GM21825 (cell line): ENCODE results near the gene VWA3A.
"Not testable (repeated sequence)": the region's sequence is repeated elsewhere in the genome, so short reads cannot be mapped to it uniquely, and the experiment has no call there.

ENCODE experiments used
- ATAC-seq: cut with Tn5 transposase; IDR thresholded peaks from one replicate; pipeline ENCODE4 v1.9.1; 2021; ENCODE audit warnings: mild to moderate bottlenecking, moderate library complexity; ENCODE audit not compliant: unreplicated experiment

The VWA3A gene

GRCh38 chr16:22195695-22196558 is 103.6 kb downstream of the VWA3A start:
- no peak for ATAC-seq

DNA sequence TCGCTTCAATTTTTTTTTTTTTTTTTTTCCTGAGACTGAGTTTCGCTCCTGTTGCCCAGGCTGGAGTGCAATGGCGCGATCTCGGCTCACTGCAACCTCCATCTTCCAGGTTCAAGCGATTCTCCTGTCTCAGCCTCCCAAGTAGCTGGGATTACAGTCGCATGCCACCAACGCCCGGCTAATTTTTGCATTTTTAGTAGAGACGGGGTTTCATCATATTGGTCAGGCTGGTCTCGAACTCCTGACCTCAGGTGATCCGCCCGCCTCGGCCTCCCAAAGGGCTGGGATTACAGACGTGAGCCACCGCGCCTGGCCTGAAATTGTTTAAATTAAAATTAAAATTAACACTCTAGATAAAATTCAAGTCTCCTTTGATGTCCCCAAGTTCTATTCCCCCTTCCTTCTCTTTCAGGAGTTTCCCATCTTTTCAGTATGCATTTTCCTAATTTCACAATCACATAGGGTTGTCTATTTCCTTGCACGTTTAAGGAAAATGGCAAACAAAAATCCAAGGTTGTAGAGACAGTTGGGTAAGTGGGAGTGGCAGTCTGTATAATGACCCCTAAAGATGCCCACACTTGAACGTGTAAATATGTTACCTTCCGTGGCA is 104.3 kb downstream of the VWA3A start:
- not testable (repeated sequence) for ATAC-seq

- no peak for ATAC-seq
Measured at GRCh38 chr16:22198547-22199293, 106.4 kb downstream of the VWA3A start.

GRCh38 chr16:22202261-22202637 is 109.9 kb downstream of the VWA3A start:
- no peak for ATAC-seq

DNA sequence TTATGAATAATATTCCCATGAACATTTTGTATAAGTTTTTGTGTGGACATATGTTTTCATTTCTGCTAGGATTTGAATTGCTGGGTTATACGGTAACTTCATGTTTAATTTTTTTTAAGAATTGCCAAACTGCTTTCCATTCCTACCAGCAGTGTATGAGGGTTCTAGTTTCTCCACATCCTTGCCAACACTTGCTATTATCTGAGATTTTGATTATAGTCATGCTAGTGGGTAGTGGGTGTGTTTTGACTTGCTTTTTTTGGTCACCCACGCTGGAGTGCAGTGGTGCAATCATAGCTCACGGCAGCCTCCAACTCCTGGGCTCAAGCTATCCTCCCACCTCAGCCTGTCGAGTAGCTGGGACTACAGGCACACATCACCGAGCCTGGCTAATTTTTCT is 110.8 kb downstream of the VWA3A start:
- no peak for ATAC-seq

DNA sequence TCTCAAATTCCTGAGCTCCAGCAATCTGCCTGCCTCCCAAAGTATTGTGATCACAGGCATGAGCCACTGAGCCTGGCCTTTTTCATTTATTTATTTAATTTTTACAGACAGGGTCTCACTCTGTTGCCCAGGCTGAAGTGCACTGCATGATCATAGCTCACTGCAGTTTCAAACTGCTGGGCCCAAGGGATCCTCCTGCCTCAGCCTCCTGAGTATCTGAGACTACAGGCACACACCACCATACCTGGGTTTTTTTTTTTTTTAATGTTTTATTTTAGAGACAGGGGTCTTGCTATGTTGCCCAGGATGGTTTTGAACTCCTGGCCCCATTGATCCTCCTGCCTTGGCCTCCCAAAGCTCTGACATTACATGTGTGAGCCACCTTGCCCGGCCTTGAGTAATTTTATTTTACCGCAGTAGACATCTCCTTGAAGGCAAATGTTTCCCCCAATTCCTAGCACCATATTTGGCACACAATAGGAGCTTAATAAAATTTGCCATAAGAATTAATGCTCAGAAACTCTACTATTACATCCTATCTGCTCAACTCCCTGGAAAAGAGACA is 111.8 kb downstream of the VWA3A start:
- ATAC-seq: no peak

- no peak for ATAC-seq
Measured at GRCh38 chr16:22205577-22206012, 113.3 kb downstream of the VWA3A start.

DNA sequence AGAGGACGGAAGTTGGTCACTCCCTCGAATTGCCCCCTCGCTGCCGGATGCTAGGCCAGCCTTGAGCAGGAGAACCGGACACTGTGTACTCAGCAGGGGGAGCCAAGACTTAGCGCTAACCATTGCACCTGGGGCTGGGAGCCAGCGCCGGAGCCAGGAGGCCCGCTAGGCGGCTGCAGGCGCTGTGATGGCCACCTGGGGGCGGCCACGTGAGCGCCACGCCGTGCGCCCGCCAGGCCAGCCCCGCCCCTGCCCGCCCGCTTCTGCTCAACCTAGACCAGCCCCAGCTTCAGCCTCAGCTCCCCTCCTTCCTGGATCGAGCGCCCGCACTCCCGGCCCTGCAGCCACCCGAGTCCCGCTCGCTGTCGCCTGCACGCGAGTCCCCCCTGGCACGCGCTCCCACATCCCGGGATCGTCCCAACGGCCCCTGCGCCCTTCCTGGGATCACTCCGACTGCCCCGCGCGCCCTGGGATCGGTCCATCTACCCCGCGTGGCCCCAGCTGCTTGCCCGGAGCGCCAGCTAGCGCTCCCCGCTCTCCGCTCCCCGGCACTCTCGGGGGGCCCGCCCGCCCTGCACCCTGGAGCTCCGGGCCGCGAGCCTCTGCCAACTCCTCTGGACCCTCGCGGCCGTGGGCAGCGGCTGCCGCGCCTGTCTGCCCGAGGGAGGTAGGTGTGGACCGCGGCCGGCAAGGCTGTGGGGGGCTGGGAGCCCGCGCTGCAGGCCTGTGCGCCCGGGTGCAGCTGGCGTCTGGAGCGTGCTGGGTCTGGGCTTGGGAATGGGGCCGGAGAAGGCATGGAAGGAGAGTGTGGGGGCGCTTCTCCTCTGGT is 113.9 kb downstream of the VWA3A start, which contains the start of gene EEF2K:
EEF2K (plus strand) TSS at position 266 of the 829 bp plus-strand sequence. CDS start 19,452 bp downstream, outside the sequence.
- ATAC-seq: peak; percentile 72
